Mesenchymal stem cell (in vitro differentiated cells and primary cell): ENCODE data around the gene E2F2.
"Not testable (repeated sequence)": the region's sequence is repeated elsewhere in the genome, so short reads cannot be mapped to it uniquely, and the experiment has no call there.

Experiments
- DNase-seq: peaks from one replicate; pipeline ENCODE4 v3.0.0-alpha.2; 2013
- H2AFZ ChIP-seq: one replicate; pipeline ENCODE4 v1.6.1; 2013; ENCODE audit warnings: low read depth, mild to moderate bottlenecking, control low read depth, inconsistent platforms, low read length, moderate library complexity
- H2AK5ac ChIP-seq: 2 replicates; pipeline ENCODE4 v1.6.1; 2013; ENCODE audit warnings: low read length, moderate library complexity, mild to moderate bottlenecking, inconsistent platforms; ENCODE audit not compliant: severe bottlenecking
- H2BK120ac ChIP-seq: one replicate; pipeline ENCODE4 v1.6.1; 2013; ENCODE audit warnings: low read depth, mild to moderate bottlenecking, inconsistent platforms, low read length, moderate library complexity
- H2BK12ac ChIP-seq, 2 experiments: one replicate each; pipeline ENCODE4 v1.6.1; 2013; ENCODE audit warnings: inconsistent platforms in 2 of 2, low read length in 2 of 2, mild to moderate bottlenecking in 2 of 2, moderate library complexity in 2 of 2, control low read depth in 1 of 2
- H2BK15ac ChIP-seq: one replicate; pipeline ENCODE4 v1.6.1; 2013; ENCODE audit warnings: mild to moderate bottlenecking, low read depth, inconsistent platforms; ENCODE audit not compliant: poor library complexity, severe bottlenecking
- H2BK5ac ChIP-seq: 2 replicates; pipeline ENCODE4 v1.6.1; 2013; ENCODE audit warnings: low read depth, mild to moderate bottlenecking, low read length, control low read depth, inconsistent platforms; ENCODE audit not compliant: poor library complexity, severe bottlenecking
- H3K14ac ChIP-seq, 2 experiments: one replicate each; pipeline ENCODE4 v1.6.1; 2013; ENCODE audit warnings: inconsistent platforms in 2 of 2, low read length in 2 of 2, control low read depth in 1 of 2, mild to moderate bottlenecking in 1 of 2, moderate library complexity in 1 of 2
- H3K18ac ChIP-seq, 2 experiments: one replicate each; pipeline ENCODE4 v1.6.1; 2013; ENCODE audit warnings: inconsistent platforms in 2 of 2, low read length in 2 of 2, control low read depth in 1 of 2, low read depth in 1 of 2, mild to moderate bottlenecking in 1 of 2
- H3K23ac ChIP-seq, 2 experiments: one replicate each; pipeline ENCODE4 v1.6.1; 2013; ENCODE audit warnings: inconsistent platforms in 2 of 2, low read length in 2 of 2, mild to moderate bottlenecking in 2 of 2, moderate library complexity in 2 of 2, control low read depth in 1 of 2
- H3K27ac ChIP-seq: 2 replicates; pipeline ENCODE4 v1.5.1; 2013; ENCODE audit warnings: mild to moderate bottlenecking, moderate library complexity, low read length, control low read depth, inconsistent platforms; ENCODE audit not compliant: poor library complexity, severe bottlenecking
- H3K27me3 ChIP-seq, 2 experiments: 2 replicates each; pipeline versions ENCODE4 v1.6.1 to v1.7.0; 2013; ENCODE audit warnings: low read length in 2 of 2, mild to moderate bottlenecking in 2 of 2, moderate library complexity in 2 of 2, control low read depth in 1 of 2, inconsistent platforms in 1 of 2; ENCODE audit not compliant: control insufficient read depth in 1 of 2, insufficient read depth in 1 of 2
- H3K36me3 ChIP-seq, 2 experiments: 2 replicates each; pipeline versions ENCODE4 v1.6.1 to v1.7.0; 2013; ENCODE audit warnings: low read length in 2 of 2, control low read depth in 1 of 2, inconsistent platforms in 1 of 2, low read depth in 1 of 2, mild to moderate bottlenecking in 1 of 2; ENCODE audit not compliant: insufficient read depth in 2 of 2, control insufficient read depth in 1 of 2
- H3K4ac ChIP-seq, 2 experiments: one replicate each; pipeline ENCODE4 v1.6.1; 2013; ENCODE audit warnings: inconsistent platforms in 2 of 2, low read length in 2 of 2, mild to moderate bottlenecking in 2 of 2, moderate library complexity in 2 of 2, control low read depth in 1 of 2, low read depth in 1 of 2
- H3K4me1 ChIP-seq: 2 replicates; pipeline ENCODE4 v1.6.1; 2013; ENCODE audit warnings: low read depth, low read length, control low read depth; ENCODE audit not compliant: control insufficient read depth, insufficient read depth
- H3K4me2 ChIP-seq: 2 replicates; pipeline ENCODE4 v1.6.1; 2013; ENCODE audit warnings: low read length, mild to moderate bottlenecking, inconsistent platforms; ENCODE audit not compliant: poor library complexity, severe bottlenecking
- H3K4me3 ChIP-seq, 2 experiments: 2 replicates each; pipeline versions ENCODE4 v1.5.1 to v1.7.0; 2013; ENCODE audit warnings: low read length in 2 of 2, mild to moderate bottlenecking in 2 of 2, control low read depth in 1 of 2, low read depth in 1 of 2; ENCODE audit not compliant: insufficient read depth in 1 of 2
- H3K79me1 ChIP-seq: replicated peaks from 2 replicates; pipeline ENCODE4 v1.6.1; 2013; ENCODE audit warnings: mild to moderate bottlenecking, control low read depth, low read length, inconsistent platforms; ENCODE audit not compliant: poor library complexity, severe bottlenecking
- H3K9ac ChIP-seq: 2 replicates; pipeline ENCODE4 v1.7.0; 2013; ENCODE audit warnings: mild to moderate bottlenecking, low read length, moderate library complexity
- H3K9me3 ChIP-seq: 2 replicates; pipeline ENCODE4 v1.7.0; 2013; ENCODE audit warnings: mild to moderate bottlenecking, low read length; ENCODE audit not compliant: control insufficient read depth
- H4K8ac ChIP-seq: one replicate; pipeline ENCODE4 v1.6.1; 2013; ENCODE audit warnings: inconsistent platforms, mild to moderate bottlenecking, low read length, moderate library complexity
- H4K91ac ChIP-seq: one replicate; pipeline ENCODE4 v1.6.1; 2013; ENCODE audit warnings: mild to moderate bottlenecking, low read length, inconsistent platforms
- WGBS: methylation state at CpG from one replicate; pipeline ENCODE4 v1.1.7; 2013; ENCODE audit warnings: mixed read lengths; 5-methylcytosine and 5-hydroxymethylcytosine counted together

The E2F2 gene

DNA sequence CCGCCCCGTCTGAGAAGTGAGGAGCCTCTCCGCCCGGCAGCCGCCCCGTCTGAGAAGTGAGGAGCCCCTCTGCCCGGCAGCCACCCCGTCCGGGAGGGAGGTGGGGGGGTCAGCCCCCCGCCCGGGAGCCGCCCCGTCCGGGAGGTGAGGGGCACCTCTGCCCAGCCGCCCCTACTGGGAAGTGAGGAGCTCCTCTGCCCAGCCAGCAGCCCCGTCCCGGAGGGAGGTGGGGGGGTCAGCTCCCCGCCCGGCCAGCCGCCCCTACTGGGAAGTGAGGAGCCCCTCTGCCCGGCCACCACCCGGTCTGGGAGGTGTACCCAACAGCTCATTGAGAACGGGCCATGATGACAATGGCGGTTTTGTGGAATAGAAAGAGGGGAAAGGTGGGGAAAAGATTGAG, 26.9 kb downstream of the E2F2 start:
- H2BK15ac ChIP-seq, H4K91ac ChIP-seq, H3K4me1 ChIP-seq, H3K9me3 ChIP-seq, H3K4me2 ChIP-seq, H3K4me3 ChIP-seq, H4K8ac ChIP-seq, H3K4ac ChIP-seq, H3K18ac ChIP-seq, H3K23ac ChIP-seq, H2BK5ac ChIP-seq, H2AFZ ChIP-seq, H3K9ac ChIP-seq, H3K27ac ChIP-seq, H2AK5ac ChIP-seq, H2BK12ac ChIP-seq, H3K14ac ChIP-seq, H3K27me3 ChIP-seq, H3K36me3 ChIP-seq, H2BK120ac ChIP-seq, DNase-seq, H3K79me1 ChIP-seq: not testable (repeated sequence)
- WGBS: 92% methylated on average over 16 of the region's 24 CpGs

DNA sequence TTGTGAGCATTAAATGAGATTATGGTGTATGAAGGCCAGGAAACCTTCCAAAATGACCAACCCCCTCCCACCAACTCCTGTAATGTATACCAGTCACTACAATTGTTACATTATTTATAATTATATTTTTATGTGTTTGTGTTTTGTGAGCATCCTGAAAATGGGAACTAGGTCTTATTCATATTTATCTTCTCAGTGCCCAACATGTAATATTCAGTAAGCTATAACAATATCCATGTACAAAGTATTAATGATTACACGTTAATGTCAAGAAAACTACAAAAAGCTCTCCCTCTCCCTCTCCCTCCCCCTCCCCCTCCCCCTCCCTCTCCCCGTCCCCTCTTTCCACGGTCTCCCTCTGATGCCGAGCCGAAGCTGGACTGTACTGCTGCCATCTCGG, 28.1 kb downstream of the E2F2 start:
- no peak for DNase-seq
- H3K9ac ChIP-seq: no peak overlapping the region
- no peak overlapping the region for H3K4me2 ChIP-seq
- H3K36me3 ChIP-seq: no peaks in the 10 kb centered on the region
- no peak overlapping the region for H2BK15ac ChIP-seq
- H2BK120ac ChIP-seq: no peak overlapping the region
- H2AK5ac ChIP-seq: no peak overlapping the region
- no peak overlapping the region for H3K4ac ChIP-seq
- no peak overlapping the region for H3K18ac ChIP-seq
- H4K91ac ChIP-seq: no peak overlapping the region
- H4K8ac ChIP-seq: no peak overlapping the region
- H2AFZ ChIP-seq: no peak overlapping the region
- no peak overlapping the region for H3K23ac ChIP-seq
- no peaks in the 10 kb centered on the region for H3K27me3 ChIP-seq
- no peak overlapping the region for H2BK5ac ChIP-seq
- no peaks in the 10 kb centered on the region for H3K4me1 ChIP-seq
- no peaks in the 10 kb centered on the region for H3K9me3 ChIP-seq
- no peak overlapping the region for H3K14ac ChIP-seq
- H3K27ac ChIP-seq: no peak overlapping the region
- H2BK12ac ChIP-seq: no peak overlapping the region
- no peaks in the 10 kb centered on the region for H3K79me1 ChIP-seq
- H3K4me3 ChIP-seq: no peak overlapping the region
- WGBS: 100% methylated on average over 1 of the region's 6 CpGs

DNA sequence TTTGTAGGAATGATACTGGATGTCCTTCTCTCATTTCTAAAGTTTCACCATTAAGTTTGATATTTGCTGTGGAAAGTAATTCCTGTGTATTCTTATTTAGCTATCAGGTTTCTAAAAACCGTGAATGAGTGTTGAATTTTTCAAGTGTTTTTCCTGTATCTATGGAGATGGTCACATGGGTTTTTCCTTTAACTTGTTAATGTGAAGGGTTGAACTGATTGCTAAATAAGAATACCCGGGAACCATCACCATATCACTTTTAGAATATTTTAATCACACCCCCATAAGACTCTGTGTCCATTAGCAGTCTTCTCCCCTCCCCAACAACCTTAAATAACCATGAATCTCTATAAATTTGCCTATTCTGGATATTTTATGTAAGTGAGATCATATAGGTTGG, 30.6 kb downstream of the E2F2 start:
- no CpG with 5 or more reads among the region's 2 CpGs for WGBS
- Histone ChIP-seq H2BK120ac (no peak overlapping the region), H3K4me2 (no peak overlapping the region), H4K91ac (no peak overlapping the region), H3K18ac (no peak overlapping the region), H2BK15ac (no peak overlapping the region), H3K9me3 (no peaks in the 10 kb centered on the region), H2BK12ac (no peak overlapping the region), H3K27ac (no peak overlapping the region), H3K14ac (no peak overlapping the region), H3K4me1 (no peaks in the 10 kb centered on the region), H3K27me3 (no peaks in the 10 kb centered on the region), H3K23ac (no peak overlapping the region), H3K36me3 (no peaks in the 10 kb centered on the region), H3K4ac (no peak overlapping the region), H3K79me1 (no peaks in the 10 kb centered on the region), H4K8ac (no peak overlapping the region), H3K4me3 (no peak overlapping the region), H3K9ac (no peak overlapping the region), H2AK5ac (no peak overlapping the region), H2AFZ (no peak overlapping the region), H2BK5ac (no peak overlapping the region)
- DNase-seq: no peak

DNA sequence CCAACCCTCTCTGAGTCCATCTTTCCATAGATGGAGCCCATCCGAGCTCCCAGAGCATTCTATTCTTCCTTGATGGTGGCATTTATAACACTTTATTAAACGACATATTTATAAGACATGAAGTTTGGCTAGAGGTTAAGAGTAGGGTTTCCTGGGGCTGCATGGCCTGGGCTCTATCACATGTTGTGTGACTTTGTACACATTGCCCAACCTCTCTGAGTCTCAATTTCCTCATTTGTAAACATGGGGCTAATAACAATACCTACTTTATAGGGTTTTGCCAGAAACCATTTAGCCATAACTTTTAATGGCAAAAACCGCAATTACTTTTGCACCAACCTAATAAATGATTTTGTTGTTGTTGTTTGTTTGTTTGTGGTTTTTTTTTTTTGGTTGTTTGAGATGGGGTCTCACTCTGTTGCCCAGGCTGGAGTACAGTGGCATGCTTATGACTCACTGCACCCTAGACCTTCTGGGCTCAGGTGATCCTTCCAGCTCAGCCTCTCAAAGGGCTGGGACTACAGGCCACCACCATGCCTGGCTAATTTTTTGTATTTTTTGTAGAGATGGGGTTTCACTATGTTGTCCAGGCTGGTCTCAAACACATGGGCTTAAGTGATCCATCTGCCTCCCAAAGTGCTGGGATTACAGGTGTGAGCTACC, 33.1 kb downstream of the E2F2 start:
- Histone ChIP-seq H2AFZ (no peak overlapping the region), H4K8ac (no peak overlapping the region), H4K91ac (no peak overlapping the region), H2AK5ac (no peak overlapping the region), H2BK5ac (no peak overlapping the region), H3K4me1 (no peaks in the 10 kb centered on the region), H3K23ac (no peak overlapping the region), H3K79me1 (no peaks in the 10 kb centered on the region), H3K9me3 (no peaks in the 10 kb centered on the region), H3K9ac (peak overlapping the region; percentile 56), H2BK120ac (no peak overlapping the region), H2BK15ac (no peak overlapping the region), H2BK12ac (no peak overlapping the region), H3K27ac (no peak overlapping the region), H3K4ac (no peak overlapping the region), H3K27me3 (peaks cover 0 to 4% of the 10 kb centered on the region in 2 experiments), H3K4me2 (no peak overlapping the region), H3K18ac (no peak overlapping the region), H3K4me3 (no peak overlapping the region), H3K14ac (no peak overlapping the region), H3K36me3 (no peaks in the 10 kb centered on the region)
- DNase-seq: no peak
- WGBS: 100% methylated on average over 1 of the region's 3 CpGs
